Calu3 (cell line): ENCODE measurements around the gene SLC45A3. TPM values are rescaled to one million over a fixed set of nuclear protein-coding genes. Genes with fewer than 3 reads are reported as not detected.

ENCODE experiments used
- BruUV-seq: library from RNA; stranded (reverse); fragments of 400-500 nt; replicated peaks from 2 replicates; lab custom pipeline; 2021; lab: Mats Ljungman, UMichigan
- CTCF ChIA-PET: fragments of 300-600 bp; sonication (Branson Sonifier 250); formaldehyde crosslinking; loops from one replicate; lab custom pipeline; 2022; ENCODE audit warnings: antibody characterized with exemption; lab: Charles Lee
- DNase-seq: peaks from one replicate; pipeline ENCODE4 v3.0.0; 2022
- H3K27ac Mint-ChIP-seq: one replicate; pipeline ENCODE4 v1.8.0; 2022; ENCODE audit warnings: mixed read lengths; ENCODE audit not compliant: unreplicated experiment
- H3K27me3 Mint-ChIP-seq: one replicate; pipeline ENCODE4 v1.8.0; 2022; ENCODE audit warnings: mixed read lengths; ENCODE audit not compliant: unreplicated experiment
- H3K36me3 Mint-ChIP-seq: one replicate; pipeline ENCODE4 v1.8.0; 2022; ENCODE audit warnings: mild to moderate bottlenecking, moderate library complexity, mixed read lengths; ENCODE audit not compliant: insufficient read depth, unreplicated experiment
- H3K4me1 Mint-ChIP-seq: one replicate; pipeline ENCODE4 v1.8.0; 2022; ENCODE audit warnings: mild to moderate bottlenecking, low read depth, mixed read lengths; ENCODE audit not compliant: unreplicated experiment
- H3K4me3 Mint-ChIP-seq: one replicate; pipeline ENCODE4 v1.8.0; 2022; ENCODE audit warnings: mild to moderate bottlenecking, low read depth, moderate library complexity, mixed read lengths; ENCODE audit not compliant: unreplicated experiment
- H3K9me3 Mint-ChIP-seq: one replicate; pipeline ENCODE4 v1.8.0; 2022; ENCODE audit warnings: low read depth, mixed read lengths; ENCODE audit not compliant: unreplicated experiment
- CTCF ChIP-seq: fragments of 200-600 bp; IDR thresholded peaks from one replicate; pipeline ENCODE4 v1.8.0; 2022; ENCODE audit warnings: antibody characterized with exemption; ENCODE audit not compliant: unreplicated experiment
- intact Hi-C: fragments of 100-400 bp; cut with micrococcal nuclease; formaldehyde crosslinking; loops from one replicate; pipeline ENCODE4 v1.10.0; 2022; ENCODE audit not compliant: unreplicated experiment
- total RNA-seq: library from RNA; stranded (reverse); gene quantifications from 2 replicates; pipeline ENCODE4 v1.2.3, GENCODE V29; 2022

The SLC45A3 gene
- total RNA-seq, 1 experiment from 2014 or later: 27.5 TPM

DNA sequence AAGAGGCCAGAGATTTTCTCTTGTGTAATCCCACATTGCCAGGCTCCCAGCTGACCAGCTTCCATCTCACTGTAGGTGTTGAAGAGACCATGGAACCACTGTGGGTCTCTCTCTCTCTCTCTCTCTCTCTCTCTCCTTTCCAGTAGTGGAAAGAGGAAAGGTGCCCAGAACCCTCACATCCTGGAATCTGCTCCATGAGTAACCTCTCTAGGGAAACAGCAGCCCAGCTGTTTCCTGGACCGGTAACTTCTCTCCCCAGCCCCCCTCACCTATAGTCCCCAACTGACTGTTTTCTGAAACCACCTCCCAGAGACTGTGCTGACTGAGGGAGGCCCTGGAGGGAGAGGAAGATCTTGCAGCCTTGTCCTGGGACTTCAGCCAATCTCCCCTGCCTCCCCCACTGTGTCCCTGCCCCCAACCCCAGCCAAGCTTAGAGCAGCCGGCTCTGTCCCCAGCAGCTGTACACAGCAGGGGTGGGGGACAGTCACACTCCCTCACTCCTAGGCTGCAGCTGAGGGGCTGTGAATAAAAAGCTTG is 20.6 kb upstream of the SLC45A3 start:
- no peaks in the 10 kb centered on the region for H3K4me1 Mint-ChIP-seq
- peaks cover 54% of the 10 kb centered on the region for H3K36me3 Mint-ChIP-seq
- H3K27ac Mint-ChIP-seq: no peak overlapping the region
- intact Hi-C loops: no loop called here
- no peak for TF ChIP-seq CTCF
- no peaks in the 10 kb centered on the region for H3K27me3 Mint-ChIP-seq
- no TSS peak for BruUV-seq
- no peak for DNase-seq
- no peaks in the 10 kb centered on the region for H3K9me3 Mint-ChIP-seq
- no peak overlapping the region for H3K4me3 Mint-ChIP-seq
- CTCF ChIA-PET: interaction anchor here (0.6 kb wide), 1 partner anchor 43 kb away, joined by 3 read pairs; no protein-coding TSS in a partner anchor

- H3K27me3 Mint-ChIP-seq: no peaks in the 10 kb centered on the region
- DNase-seq: no peak
- H3K36me3 Mint-ChIP-seq: peaks cover 44% of the 10 kb centered on the region
- no peak overlapping the region for H3K27ac Mint-ChIP-seq
- H3K9me3 Mint-ChIP-seq: no peaks in the 10 kb centered on the region
- intact Hi-C loops: no loop called here
- no TSS peak for BruUV-seq
- H3K4me3 Mint-ChIP-seq: no peak overlapping the region
- TF ChIP-seq CTCF: no peak
- CTCF ChIA-PET: no interaction called here
- no peaks in the 10 kb centered on the region for H3K4me1 Mint-ChIP-seq
Measured at GRCh38 chr1:205699416-205699815, 19.1 kb upstream of the SLC45A3 start.

DNA sequence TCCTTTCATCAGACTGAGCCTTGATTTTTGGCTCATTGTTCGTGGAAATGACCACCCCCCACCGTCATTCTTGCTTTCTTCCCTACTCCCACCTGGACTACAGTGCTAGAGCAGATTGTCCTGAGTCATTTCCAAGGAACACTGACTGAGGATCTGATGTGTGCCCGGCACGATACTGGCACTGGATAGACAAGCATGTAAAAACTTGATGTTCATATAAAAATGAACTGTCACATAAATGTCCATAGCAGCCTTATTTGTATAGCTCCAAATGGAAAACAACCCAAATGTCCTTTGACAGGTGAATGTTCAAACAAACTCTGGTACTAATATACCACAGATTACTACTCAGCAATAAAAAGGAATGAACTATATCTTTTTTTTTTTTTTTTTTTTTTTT is 18.6 kb upstream of the SLC45A3 start:
- no peak for TF ChIP-seq CTCF
- H3K4me3 Mint-ChIP-seq: no peak overlapping the region
- H3K9me3 Mint-ChIP-seq: no peaks in the 10 kb centered on the region
- H3K27me3 Mint-ChIP-seq: no peaks in the 10 kb centered on the region
- peaks cover 42% of the 10 kb centered on the region for H3K36me3 Mint-ChIP-seq
- H3K27ac Mint-ChIP-seq: peak overlapping the region; percentile 25
- BruUV-seq: no TSS peak
- CTCF ChIA-PET: no interaction called here
- intact Hi-C loops: no loop called here
- no peak for DNase-seq
- no peaks in the 10 kb centered on the region for H3K4me1 Mint-ChIP-seq

- Mint-ChIP-seq H3K4me1 (peaks cover 25% of the 10 kb centered on the region), H3K27me3 (no peaks in the 10 kb centered on the region), H3K9me3 (no peaks in the 10 kb centered on the region), H3K36me3 (peaks cover 14% of the 10 kb centered on the region), H3K4me3 (no peak overlapping the region), H3K27ac (no peak overlapping the region)
- CTCF ChIA-PET: interaction anchor here (0.6 kb wide), 2 partner anchors 11 to 114 kb away, joined by 3 read pairs; no protein-coding TSS in a partner anchor
- DNase-seq: no peak
- no peak for TF ChIP-seq CTCF
- intact Hi-C loops: no loop called here
- BruUV-seq: no TSS peak
Measured at GRCh38 chr1:205693421-205693991, 13.2 kb upstream of the SLC45A3 start.
